ENCODE measurements around the gene UQCRC2.
"Not testable (repeated sequence)": the region's sequence is repeated elsewhere in the genome, so short reads cannot be mapped to it uniquely, and the experiment has no call there.

The UQCRC2 gene

DNA sequence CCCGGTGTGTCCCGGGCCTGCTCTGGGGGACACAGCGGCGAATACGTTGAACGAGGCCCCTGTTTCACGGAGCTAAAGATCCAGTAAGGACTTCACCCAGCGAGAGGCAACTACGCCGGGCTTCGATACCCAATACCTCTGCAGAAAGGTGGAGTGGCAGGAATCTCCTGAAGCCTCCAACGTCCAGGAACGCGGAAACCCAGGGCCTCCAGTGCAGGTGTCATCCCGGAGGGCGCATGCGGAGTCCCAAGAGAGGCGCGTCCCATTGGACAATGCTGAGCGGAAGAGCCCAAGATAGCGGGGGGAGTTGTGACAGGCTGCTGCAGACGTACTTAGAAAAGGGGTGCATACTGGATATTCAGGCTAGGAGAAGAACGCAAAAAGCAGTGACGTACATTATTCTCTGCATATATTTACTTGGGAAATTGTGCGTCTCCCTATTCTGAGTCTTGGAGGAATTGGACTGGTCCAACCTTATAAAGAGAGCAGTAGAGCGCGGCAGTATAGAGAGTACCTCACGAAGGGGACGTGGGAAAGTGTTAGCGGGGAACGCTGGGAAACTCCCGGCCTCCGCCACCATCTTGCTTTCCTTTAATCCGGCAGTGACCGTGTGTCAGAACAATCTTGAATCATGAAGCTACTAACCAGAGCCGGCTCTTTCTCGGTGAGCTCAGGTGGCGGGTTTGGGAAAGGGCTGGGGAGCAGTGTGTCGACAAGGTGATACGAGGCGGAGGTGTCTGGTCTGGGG is at the start of gene UQCRC2:
Gene UQCRC2 (plus strand): TSS at position 569 of the 748 bp plus-strand sequence. CDS start 63 bp downstream, at position 632.
- peak; percentile 62 to 77 for DNase-seq (ENCODE audit: low read depth in 2 of 2)

DNA sequence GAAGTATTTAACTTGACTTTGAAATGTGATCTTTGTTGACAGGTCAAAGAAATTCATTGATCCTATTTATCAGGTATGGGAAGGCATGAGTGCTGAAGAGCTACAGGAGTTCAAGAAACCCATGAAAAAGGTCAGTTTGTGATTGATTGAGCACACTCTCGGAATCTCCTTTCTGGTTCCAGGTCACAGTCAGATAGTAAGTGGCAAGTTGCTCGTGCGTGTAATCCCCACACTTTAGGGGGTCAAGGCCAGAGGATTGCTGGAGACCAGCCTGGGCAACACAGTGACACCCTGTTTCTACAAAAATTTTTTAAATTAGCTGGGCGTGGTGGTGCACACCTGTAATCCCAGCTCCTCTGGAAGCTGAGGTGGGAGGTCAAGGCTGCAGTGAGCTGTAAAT is 20.5 kb upstream of the UQCRC2 start:
- DNase-seq (ENCODE audit: low read depth in 2 of 2) = not testable (repeated sequence)

DNA sequence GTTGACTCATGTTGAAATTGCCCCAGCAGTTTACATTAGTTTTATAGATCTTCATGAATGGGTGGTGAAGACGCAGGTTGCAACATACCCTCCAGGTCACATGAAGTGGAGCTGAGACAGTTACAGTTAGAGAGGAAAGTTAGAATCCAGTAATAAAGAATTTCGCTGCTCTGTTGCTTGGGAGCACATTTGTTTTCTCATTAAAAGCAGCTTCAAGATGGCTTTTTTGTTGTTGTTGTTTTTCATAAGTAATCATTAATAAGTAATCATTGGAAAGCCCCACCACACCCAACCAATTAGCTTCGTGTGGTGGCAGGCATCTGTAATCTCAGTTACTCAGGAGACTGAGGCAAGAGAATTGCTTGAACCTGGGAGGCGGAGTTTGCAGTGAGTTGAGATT is 19.8 kb upstream of the UQCRC2 start:
- DNase-seq (ENCODE audit: low read depth in 2 of 2) = not testable (repeated sequence)

DNA sequence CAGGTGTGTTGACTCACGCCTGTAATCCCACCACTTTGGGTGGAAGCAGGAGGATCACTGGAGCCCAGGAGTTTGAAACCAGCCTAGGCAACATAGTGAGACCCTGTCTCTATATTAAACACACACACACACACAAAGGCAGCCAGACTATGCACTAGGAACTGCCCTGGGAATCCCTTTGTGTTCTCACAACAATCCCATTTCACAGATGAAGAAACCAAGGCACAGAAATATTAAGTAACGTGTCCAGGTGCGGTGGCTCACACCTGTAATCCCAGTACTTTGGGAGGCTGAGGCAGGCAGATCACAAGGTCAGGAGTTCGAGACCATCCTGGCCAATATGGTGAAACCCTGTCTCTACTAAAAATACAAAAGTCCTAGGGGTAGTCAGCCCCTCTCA is 19.4 kb upstream of the UQCRC2 start:
- not testable (repeated sequence) for DNase-seq (ENCODE audit: low read depth in 2 of 2)

DNA sequence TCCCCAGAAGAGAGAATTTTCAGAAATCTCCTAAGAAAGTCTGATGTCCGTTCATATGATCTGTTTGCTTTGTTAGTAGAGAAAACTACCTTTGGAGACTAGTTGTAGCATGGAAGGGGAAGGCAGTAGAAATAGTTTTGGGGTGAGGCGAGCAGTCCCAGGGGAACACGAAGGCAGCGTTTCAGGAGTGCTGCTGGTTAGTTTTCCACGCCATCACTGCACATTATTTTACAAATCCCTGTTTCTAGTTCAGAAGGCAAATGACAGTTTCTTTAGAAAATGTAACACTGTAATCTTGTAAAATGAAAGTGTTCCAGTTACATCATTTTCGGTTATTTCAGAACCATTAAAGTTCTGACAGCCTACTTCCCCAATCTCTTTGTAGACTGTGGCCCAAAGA is 16.9 kb upstream of the UQCRC2 start:
- not testable (repeated sequence) for DNase-seq (ENCODE audit: low read depth in 2 of 2)

DNA sequence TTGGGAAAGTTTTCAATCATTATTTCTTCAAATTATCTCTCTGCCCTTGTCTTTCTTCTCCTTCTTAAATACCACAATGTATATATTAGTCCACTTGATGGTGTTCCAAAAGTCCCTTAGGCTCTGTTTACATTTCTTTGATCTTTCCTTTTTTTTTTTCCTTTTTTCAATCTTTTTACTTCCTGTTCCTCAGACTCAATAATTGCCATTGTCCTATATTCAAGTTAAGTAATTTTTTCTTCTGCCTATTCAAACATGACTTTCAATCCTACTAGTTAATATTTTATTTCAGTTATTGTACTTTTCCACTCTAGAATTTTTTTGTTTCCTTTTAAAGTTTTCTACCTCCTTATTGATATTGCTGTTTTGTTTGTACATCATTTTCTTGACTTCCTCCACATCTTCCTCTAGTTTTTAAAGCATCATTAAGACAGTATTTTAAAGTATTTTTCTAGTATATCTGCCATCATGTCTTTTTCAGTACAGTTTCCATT is 15.8 kb upstream of the UQCRC2 start:
- DNase-seq (ENCODE audit: low read depth in 2 of 2) = no peak

DNA sequence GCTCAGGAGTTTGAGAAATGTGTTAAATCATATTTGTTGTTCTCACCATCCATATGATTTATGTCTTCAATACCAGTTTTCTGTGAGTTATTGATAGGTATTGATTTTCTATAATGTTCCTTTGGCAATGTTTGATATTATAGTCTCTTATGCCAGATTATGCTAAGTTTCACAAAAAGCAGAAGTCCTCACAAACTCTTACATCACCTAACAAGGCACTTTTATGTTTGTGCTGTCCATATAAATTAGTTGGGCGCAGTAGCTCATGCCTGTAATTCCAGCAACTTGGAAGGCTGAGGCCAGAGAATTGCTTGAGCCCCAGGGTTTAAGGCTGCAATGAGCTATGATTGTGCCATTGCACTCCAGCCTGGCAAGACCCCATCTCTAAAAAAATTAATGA is 12.6 kb upstream of the UQCRC2 start:
- no peak for DNase-seq (ENCODE audit: low read depth in 2 of 2)

DNA sequence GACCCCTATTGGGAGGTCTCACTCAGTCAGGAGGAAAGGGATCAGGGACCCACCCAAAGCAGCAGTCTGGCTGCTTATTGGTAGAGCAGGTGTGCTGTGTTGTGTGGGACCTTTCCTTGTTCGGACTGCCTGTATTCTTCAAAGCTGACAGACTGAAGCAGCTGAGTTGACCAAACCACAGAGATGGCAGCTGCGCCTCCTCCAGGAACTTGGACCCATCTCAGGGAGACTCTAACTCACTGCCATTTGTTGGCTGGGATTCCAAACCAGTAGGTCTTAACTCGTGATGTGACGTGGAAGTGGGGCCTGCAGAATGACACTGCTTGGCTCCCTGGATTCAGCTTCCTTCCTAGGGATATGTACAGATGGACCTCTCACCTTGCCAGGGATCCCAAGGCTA is 9.6 kb upstream of the UQCRC2 start:
- DNase-seq (ENCODE audit: low read depth in 2 of 2) = no peak

DNA sequence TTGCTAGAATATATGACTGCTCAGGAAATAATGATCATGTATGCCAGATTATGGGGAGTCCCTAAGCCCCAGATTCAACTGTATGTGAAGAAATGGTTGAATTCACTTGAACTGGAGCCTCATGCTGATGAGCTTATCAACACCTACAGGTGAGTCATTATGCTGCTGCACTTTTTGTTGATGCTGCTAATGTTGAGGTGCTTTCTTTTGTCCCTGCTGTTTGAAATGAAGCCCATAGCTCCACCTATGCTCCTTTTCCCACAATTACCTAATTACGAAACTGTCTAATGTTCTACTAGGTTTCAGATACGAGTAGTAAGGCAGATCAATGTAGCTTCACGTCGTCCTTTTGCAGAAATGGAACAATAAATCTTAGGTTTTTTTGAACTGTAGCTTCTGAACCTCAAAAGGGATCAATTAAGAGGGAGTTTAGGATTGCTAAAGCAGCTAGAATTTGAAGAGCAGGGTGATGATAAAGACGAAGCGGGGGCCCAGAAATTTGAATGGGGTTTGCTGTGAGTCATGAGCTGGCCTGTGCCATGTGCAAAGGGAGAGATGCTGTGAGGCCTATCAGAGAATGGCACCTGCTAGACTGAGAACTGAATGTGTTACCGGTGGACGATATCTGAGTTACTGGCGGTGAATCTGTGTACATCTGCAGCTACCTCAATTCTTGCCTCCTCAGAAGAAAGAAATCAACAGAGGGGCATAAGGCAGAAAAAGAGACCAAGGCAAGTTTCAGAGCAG is 6.1 kb upstream of the UQCRC2 start:
- no peak for DNase-seq (ENCODE audit: low read depth in 2 of 2)

DNA sequence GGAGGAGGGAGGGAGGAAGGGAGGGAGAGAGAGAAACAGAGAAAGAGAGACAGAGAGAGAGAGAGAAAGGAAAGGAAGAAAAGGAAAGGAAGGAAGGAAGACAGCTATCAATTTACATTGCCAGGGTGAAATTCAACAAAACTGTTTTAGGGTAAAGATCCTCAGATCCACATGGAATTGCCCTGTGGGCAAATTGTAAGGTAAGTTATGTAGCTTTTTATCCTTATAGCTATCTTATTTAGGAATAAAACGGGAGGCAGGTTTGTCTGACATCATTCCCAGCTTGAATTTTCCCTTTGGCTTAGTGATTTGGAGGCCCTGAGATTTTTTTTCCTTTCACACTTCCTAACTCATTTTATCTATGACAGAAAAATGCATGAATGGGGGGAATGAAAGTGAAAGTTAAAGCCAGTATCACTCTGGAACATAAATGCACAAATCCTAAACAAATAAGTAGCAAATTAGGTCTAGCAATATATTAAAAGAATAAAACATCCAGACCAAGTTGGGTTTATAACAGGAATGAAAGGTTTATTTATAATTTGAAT is 3.4 kb upstream of the UQCRC2 start:
- DNase-seq (ENCODE audit: low read depth in 2 of 2) = no peak

DNA sequence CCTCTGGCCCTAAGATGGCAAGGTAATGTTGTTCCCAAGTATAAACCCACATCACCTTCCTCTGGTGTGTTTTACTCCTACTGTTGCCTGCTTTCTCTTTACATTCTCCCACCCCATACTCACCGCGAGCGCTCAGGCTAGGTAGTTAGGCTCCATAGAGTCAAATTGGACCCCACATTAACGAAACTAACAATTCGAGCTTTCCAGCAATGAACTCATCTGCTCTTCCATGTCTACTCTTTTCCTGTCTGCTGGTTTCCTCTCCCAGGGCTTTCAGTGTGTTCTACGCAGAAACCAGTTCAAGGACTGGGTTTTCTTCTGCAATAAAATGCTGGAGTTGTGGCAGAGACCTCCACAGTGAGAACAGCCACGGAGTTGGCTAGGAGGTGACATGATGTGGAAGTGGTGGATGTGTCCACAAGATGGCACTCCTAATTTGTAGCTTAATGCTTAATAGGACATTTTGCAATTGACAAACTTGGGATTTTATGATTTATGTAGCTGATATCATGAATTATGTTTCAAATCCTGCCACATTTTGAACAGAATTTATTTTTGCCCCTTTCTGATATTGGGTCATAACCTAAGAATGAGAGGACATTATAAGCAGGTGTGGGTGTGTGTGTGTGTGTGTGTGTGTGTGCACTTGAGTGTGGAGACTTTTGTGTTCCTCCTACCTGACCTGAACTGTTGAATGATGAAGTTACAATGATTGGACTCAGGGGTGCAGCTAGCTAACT is 2.2 kb upstream of the UQCRC2 start:
- no peak for DNase-seq (ENCODE audit: low read depth in 2 of 2)

DNA sequence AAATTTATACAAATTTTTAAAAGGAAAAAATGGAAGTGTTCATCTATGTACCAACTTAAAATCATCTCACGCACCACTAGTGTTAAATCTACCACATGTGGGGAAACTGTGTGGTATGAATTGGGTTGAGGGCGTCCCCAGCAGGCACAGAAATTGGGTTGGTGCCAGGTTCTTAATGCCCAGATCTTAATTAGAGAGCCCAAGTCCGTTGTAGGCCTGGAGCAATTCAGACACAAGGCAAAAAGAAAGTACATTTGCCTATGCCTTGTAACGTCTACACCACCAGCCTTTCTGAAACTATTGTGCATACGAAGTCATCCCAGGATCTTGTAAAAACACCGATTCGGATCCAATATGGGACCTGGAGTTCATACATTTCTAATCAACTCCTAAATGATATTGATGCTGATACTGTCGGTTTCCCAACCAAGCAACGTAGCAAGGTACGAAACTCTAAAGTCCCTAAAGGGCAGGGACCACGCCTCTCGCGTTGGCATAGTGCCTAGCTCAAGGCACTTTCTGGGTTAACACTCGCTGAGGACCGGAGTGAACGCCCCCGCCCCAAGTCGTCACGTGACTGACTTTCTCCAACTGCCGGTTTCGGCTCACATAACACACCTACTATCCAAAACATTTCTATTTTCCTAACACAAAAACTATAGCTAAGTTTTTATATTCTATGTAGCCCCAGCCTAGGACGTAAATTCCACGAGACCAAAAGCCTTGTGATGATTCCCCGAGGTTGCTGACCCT is 945 bp upstream of the UQCRC2 start:
- peak; percentile 49 to 53 for DNase-seq (ENCODE audit: low read depth in 2 of 2)

DNA sequence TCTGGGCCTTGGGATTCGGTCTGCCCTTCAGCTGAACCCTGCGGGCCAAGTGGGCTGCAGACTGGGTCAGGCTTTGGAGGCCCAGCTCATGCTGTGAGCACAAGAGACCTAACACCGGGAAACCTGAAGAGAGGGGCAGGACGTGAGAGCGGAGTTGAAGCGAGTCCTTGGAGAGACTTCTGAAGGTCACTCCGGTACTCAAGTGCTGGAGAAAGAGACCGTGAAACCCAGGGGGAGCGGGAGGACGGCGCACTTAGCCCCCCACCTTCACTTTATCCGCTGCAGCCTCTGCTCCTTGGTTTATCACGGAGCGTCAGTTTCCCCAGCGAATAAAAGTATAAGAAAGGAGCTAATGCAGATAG is 361 bp downstream of the UQCRC2 start:
- no peak for DNase-seq (ENCODE audit: low read depth in 2 of 2)

DNA sequence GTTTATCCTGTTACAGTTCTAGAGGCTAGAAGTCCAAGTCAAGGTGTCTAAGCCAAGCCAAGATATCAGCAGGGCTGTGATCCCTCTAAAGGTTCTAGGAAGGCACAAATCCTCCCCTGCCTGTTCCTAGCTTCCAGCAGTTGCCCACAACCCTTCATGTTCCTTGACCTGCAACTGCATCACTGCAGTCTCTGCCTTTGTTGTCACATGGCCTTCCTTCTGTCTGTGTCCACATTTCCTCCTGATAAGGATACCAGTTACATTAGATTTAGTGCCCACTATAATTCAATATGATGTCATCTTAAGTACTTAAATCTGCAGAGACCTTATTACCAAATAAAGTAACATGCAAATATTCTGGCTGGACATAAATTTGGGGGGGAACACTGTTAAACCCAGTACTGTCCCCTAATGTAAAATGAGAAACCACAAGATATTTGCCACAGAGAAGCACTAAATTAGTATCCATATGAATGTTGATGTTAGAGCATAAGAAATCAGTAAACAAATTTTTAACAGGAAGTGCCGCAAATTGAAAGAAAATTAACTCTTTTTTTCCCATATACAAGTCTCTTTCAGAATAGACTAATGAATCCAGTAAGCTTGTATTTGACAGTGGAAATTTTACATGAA is 4.7 kb downstream of the UQCRC2 start:
- no peak for DNase-seq (ENCODE audit: low read depth in 2 of 2)

DNA sequence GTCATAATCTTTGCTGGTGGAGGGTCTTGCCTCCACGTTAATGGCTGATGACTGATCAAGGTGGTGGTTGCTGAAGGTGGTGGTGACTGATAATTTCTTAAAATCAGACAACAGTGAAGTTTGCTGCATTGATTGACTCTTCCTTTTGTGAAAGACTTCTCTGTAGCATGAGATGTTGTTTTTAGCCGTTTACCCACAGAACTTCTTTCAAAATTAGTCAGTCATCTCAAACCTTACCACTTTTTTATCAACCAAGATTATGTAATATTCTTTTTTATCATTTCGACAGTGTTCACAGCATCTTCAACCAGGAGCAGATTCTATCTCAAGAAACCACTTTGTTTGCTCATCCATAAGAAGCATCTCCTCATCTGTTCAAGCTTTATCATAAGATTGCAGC is 5.9 kb downstream of the UQCRC2 start:
- DNase-seq (ENCODE audit: low read depth in 2 of 2) = no peak

DNA sequence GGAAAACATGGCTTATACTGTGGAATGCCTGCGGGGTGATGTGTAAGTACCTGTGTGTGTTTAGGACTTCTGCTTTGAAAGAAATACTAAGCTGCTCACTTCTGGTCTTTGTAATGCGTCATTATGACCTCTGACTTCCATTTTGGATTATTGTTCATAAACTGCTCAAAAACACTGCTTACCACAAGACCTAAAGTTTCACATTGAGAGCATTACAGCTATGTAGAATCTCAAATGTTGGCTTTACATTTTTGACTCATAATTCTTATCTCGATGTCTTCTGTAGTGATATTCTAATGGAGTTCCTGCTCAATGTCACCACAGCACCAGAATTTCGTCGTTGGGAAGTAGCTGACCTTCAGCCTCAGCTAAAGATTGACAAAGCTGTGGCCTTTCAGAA is 9.3 kb downstream of the UQCRC2 start:
- no peak for DNase-seq (ENCODE audit: low read depth in 2 of 2)

DNA sequence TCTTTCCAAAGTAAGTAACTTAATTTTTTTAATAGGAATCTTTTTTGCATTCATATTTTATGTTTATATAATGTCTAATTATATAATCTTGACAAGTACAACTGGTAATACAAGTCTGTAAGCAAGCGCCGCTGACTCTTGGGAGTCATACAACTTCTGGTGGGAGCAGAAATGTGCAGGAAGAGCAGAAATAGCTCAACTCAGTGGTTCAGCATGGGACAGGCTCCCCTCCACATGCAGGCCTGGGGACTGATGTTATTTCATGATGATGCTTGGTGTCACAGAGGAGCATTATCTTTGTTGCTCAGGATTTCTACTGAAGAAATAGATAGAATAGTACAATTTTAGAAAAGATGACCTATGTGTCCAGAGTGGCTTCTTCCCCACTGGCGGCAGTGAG is 10.7 kb downstream of the UQCRC2 start:
- DNase-seq (ENCODE audit: low read depth in 2 of 2) = no peak

DNA sequence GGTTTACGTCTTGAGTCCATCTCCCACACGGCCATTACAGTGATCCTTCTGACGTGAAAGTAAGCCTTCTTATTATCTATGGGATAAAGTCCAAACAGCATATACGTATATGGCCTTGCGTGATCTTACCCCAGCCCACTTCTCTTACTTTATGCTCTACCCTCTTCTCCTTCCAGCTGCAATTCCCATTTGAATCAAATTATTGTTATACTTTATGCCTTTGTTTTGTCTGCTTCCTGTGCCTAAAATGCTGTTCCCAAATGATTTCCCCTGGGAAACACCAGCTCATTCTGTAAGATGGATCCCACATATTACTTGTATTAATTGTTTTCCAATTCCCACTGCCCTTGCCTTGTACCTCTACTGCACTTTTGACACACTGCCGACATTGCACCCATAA is 11.2 kb downstream of the UQCRC2 start:
- no peak for DNase-seq (ENCODE audit: low read depth in 2 of 2)

DNA sequence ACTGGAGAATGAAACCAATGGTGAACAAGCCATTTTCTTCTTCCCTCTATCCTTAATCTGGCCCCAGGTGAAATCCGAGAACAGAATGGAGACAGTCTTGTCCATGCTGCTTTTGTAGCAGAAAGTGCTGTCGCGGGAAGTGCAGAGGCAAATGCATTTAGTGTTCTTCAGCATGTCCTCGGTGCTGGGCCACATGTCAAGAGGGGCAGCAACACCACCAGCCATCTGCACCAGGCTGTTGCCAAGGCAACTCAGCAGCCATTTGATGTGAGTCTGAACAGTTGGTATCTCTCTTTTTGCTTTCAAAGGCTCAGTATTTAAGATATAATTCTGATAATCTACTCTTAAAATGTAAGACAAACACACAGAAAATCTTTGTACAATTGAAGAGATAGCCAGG is 18.7 kb downstream of the UQCRC2 start:
- no peak for DNase-seq (ENCODE audit: low read depth in 2 of 2)

DNA sequence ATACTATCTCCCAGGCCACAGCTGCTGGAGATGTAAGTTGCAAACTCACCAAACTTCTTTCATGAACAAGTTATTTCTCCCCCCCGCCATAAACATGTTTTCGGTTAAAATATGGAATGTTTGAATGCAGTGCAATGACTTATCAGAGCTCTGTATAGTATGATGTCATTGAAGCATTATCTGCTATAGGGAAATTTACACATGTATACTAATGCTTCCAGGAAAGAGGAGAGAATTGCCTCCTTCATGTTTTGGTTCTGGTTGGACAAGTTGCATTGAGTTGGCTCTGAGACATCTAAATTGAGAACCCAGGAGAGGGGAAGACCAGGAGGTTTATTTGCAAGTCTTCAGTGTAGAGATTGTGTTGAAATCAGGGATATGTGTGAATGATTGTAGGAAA is 20.8 kb downstream of the UQCRC2 start:
- no peak for DNase-seq (ENCODE audit: low read depth in 2 of 2)

DNA sequence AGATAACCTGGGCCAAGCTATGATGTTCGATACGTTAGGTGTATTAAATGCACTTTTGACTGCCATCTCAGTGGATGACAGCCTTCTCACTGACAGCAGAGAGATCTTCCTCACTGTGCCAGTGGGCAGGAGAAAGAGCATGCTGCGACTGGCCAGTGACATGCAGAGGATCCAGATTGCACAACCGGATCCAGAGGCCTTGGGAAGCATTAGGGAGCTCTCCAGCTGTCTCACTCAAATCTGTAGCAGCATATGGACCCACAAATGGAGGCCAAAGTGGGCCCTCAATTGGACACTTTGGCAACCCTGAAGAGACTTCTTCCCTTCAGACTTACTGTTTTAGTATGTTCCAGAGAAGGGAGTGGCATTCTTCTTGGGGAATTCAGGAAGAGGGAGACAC is 26.9 kb downstream of the UQCRC2 start:
- no peak for DNase-seq (ENCODE audit: low read depth in 2 of 2)
